NOMO-1 treated with DMSO at 0.1 percent for 48 hours (cell line): ENCODE measurements around the gene PPP1R27.
A peak's percentile ranks its signal among the peaks of the same experiment; 100 is the strongest.

Experiments used
- DNase-seq: peaks from one replicate; lab custom pipeline; 2025; ENCODE audit not compliant: unreplicated experiment; lab: John Stamatoyannopoulos, UW

The PPP1R27 gene

DNA sequence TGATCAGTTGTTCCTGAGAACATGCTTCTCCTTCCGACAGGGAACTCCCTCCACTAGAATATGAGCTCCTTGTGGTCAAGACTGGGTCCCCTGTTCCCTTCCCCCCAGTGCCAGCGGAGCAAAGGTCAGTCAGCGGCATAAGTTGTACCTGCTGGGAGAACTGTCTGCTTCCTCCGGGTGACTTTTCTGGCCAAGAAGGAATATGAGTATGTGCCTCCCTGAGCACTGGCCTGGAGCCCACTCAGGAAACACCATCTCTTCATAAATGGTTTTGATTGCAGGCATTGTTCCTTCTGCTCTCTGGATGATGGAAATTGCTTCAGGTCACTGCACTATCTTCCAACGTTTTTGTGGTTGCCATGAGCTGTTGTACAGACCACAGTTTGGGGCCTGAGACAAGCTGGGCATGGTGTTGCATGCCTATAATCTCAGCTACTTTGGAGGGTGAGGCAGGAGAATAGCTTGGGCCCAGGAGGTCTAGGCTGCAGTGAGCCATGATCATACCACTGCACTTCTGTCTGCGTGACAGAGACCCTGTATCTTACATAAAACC is 28.3 kb upstream of the PPP1R27 start:
- DNase-seq = no peak

DNA sequence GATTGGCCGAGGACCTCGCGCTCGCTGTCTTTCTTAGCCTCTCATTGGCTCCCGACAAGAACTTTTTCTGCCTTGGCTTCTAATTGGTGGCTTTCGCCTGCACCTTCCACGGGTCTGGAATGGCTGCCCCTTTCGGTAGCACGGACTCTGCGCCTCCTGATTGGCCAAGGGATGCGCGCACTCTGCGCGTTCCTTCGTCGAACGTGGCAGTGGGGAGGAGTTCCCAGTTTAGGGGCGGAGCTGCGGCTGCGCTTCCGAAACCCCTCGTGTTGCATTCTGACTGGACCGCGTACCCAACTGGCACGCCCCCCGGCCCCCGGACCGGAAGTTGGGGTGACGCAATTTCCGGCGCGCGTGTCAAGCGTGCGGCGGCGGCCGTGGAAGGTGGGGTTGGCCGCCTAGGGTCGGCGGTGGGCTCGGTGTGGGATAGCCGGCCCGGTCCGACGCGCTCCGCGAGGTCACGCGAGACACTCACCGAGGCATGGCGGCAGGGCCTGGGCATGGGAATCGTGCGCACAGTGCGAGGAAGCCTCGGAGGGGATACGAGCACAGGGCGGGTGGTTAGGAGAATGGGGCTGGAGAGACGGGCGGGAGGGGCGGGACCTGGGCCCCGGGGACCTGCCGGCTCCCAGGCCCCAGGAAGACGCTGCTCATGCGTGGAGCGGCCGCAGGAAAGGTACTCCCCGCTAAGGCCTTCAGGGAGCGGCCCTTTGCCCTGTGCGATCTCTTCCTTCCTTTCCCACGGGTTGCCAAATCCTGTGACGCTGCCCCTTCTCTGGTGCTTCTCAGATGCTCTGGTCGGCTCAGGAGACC is 26.1 kb upstream of the PPP1R27 start:
- peak; percentile 100 for DNase-seq

DNA sequence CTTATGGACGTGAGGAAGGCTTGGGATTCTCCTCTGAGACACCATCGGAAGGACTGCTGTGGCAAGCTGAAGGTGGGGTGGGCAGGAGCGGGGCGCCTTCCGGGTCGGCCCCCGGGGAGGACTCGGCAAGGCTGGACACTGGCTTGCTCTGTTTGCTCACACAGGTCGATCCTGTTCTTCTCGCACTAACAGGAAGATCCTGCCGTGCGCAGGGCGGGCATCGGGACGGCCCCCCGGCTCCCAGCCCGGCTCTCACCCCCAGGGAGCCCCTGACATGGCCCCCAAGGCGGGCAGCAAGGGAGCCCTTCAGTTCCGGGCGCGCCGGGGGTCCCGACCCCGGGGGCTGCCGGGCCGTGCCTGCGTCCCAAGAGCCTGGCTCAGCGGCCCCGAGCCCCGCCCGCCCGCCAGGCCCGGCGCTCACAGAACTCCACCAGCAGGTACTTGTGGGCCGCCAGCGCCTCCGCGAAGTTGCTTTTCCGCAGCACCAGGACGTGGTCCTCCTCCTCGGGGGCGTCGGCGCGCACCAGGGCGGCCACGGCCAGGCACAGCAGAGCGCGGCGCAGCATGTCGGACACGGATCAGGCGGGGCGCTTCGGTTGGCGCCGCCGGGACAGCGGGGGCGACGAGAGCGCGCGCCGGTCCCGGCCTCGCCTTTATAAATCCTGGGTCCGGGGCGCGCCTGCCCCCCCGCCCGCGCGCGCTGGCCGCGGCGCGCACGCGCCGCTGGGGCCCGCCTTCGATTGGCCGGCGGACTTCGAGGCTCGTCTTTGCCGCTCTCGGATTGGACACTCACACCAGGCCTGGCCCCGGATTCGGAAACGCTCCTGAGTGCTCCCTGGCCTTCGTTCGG is 25.3 kb upstream of the PPP1R27 start, which contains the start of gene P4HB:
P4HB (minus strand) TSS at position 630 of the 850 bp plus-strand sequence; CDS start at position 566, 64 bp downstream.
- no peak for DNase-seq

DNA sequence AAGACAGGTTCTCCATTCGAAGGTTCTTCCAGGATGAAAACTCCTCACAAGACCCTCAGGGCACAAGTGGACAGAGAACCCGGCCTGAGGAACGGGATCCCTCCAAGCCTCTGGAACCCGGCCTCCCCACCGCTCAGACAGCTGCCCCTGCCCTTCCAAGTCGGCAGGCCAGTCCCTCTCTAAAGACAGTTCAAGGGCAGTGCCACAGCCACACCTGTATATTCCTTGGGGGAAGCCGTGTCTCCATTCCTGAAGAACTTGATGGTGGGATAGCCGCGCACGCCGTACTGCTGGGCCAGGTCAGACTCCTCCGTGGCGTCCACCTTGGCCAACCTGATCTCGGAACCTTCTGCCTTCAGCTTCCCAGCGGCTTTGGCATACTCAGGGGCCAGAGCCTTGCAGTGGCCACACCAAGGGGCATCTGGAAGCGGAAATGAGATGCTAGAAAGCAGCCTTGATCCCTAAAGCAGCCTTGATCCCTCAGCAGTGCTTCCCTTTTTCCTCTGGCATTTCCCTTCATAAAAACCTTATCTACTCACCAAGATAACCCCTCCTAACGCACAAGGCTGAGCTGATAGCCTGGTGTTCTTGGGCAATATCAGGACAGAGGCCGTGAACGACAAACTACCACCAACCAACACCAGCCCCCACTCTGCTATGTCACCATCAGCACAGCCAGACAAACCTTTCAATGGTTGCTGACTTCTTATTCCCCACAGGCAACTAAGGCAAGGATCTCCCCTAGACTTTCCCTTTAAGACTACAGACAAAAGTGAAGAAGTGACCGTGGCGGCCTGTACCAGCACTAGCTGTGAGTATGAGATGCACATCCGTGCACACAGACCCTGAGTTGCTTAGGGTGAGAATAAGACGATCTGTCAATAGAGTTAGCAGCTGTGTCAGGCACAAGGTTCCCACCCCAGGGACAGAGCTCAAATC is 24.4 kb upstream of the PPP1R27 start:
- peak; percentile 33 for DNase-seq

DNA sequence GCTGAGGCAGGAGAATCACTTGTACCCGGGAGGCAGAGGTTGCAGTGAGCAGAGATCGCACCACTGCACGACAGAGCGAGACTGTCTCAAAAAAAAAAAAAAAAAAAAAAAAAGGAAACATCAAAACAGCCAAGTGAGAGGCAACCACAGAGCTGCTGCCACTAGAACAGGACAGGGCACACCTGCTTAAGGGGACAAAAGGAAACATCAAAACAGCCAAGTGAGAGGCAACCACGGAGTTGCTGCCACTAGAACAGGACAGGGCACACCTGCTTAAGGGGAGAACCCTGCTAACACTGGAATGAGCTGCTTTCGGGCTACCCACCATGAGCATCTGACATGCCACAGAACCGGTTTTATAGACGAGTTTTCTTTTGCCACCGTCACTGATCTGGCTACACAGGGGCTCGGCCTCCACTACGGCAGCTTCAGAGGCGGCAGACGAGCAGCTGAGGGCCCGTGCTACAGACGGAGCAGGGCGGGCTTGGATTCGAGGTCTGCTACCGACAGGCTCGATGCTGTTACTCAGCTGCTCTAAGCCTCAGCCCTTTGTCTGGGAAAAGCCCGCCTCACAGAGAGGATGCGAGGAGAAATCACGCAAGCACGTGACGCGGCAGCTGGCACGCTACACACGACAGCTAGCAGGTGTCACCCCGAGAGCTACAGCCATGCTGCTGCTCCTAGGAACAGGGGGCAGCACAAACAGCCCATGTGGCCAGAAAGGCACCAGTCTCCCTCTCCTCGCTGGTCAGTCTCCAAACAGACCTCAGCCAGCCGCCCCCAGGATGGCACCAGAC is 23.5 kb upstream of the PPP1R27 start:
- DNase-seq = no peak

DNA sequence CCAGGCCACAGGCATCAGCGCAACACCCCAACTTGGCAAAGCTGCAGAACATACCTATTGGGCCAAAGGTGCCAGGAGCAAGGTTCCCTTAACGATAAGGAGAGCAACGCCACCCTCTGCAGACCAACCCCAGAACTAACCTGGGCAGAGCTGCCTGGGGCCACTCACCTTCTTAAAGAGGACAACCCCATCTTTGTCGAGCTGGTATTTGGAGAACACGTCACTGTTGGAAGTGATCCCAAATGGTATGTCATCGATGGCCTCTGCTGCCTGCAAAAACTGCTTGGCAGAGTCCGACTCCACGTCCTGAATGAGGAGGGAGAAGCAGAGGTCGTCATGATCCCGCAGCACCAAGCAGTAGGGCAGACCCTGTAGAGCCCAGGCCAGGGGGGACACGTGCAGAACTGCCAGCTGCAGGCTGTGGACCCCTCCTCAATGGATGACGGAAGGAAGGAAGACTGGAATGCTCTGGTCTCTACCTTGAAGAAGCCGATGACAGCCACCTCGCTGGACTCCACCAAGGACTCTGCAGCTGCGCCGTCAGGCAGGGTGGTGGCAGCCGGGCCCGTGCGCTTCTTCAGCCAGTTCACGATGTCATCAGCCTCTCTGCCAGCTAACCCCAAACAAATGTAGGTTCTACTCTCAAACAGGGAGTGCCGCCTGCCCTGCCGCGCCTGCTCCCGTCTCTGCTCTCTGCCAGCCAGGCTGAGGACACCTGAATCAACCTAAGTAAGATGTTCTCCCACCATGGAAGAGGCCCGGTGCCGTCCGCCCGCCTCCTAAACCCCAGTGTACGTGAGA is 20.3 kb upstream of the PPP1R27 start:
- DNase-seq = no peak

DNA sequence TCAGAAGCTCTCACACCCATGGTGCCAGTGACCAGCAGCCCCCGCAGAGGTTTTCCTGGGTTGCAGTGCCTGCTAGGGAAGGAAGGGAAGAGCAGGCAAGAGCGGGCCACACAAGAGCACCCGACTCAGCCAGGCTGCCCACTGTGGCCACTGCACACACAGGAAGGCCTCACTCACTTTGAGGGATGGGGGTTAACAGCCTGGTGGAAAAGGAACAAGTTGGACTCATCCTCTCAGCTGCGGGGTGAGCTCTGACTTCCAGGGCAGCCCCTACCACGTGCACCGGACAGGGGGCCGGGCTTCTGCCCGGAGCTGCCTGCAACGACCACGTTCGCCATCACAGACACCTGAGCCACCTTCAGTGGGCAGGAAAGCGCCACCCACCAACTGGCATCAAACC is 17.4 kb upstream of the PPP1R27 start:
- no peak for DNase-seq

DNA sequence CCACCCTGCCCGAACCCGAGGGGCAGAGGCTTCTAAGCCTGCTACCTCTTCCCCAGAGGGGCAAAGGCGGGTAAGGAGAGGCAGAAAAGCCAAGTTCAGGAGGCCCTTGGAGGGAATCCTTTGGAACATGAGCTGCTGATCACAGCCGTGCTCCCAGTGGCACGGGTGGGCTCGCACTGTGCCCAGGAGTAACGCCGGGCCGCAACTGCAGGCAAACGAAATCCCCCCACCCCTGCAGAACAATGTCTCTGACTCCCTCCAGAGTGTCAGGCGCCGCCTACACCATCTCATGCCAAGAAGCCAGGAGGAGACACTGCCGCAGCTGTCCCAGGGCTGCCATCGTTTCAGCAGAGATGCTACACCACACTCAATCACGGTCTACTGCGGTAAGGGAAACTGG is 16.6 kb upstream of the PPP1R27 start:
- DNase-seq = no peak

DNA sequence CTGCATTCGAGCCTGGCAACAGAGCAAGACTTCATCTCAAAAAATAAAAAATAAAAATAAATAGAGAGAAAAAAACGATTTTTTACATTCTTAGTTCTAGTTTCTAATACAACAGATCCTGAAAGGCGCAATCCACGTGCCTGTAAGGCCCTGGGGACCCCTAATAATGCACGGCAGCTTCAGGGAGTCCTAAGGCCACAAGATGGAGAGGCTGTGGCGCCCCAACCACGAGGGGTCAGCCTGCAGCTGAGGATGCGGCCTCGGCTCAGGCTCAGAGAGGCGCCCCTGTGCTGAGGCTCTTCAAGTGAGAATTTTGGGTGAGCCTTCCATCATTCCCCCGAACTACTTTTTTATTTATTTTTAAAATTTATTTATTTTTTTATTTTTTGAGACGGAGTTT is 14.6 kb upstream of the PPP1R27 start:
- no peak for DNase-seq

DNA sequence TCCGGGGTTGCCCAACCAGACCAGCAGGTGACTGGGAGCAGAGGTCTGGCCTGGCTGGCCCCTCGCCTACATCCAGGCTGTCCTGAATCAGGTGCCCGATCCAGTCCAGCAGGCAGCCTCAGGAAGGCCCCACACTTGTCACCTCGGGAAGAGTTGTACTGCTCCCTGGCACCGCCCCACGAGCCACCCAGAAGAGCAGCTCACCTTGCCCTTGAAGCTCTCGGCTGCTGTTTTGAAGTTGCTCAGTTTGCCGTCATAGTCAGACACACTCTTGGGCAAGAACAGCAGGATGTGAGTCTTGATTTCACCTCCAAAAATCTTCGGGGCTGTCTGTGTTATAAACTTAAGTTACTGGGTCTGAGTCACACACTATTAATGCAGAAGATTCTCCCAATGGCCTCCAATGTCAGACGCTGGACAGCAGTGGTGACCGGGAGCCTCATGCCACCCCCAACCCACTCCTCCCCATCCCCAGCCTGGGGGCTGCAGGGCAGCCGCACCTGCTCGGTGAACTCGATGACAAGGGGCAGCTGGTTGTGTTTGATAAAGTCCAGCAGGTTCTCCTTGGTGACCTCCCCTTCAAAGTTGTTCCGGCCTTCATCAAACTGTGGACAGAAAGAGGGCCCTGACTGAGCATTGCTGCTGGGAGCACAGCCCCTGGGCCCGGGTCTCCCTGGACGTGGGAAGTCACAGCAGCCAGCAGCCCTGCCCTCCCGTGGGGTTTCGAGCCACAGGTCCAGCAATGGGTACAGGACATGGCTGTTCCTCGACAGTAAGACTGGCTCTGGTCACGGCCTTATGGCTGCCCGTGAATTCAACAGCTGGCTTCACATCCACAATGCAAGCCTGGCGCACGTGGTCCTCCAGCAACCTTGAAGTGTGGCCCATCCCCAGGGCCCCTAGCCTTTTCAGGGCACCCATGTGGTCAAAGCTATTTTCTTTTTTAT is 12.2 kb upstream of the PPP1R27 start:
- DNase-seq = no peak

DNA sequence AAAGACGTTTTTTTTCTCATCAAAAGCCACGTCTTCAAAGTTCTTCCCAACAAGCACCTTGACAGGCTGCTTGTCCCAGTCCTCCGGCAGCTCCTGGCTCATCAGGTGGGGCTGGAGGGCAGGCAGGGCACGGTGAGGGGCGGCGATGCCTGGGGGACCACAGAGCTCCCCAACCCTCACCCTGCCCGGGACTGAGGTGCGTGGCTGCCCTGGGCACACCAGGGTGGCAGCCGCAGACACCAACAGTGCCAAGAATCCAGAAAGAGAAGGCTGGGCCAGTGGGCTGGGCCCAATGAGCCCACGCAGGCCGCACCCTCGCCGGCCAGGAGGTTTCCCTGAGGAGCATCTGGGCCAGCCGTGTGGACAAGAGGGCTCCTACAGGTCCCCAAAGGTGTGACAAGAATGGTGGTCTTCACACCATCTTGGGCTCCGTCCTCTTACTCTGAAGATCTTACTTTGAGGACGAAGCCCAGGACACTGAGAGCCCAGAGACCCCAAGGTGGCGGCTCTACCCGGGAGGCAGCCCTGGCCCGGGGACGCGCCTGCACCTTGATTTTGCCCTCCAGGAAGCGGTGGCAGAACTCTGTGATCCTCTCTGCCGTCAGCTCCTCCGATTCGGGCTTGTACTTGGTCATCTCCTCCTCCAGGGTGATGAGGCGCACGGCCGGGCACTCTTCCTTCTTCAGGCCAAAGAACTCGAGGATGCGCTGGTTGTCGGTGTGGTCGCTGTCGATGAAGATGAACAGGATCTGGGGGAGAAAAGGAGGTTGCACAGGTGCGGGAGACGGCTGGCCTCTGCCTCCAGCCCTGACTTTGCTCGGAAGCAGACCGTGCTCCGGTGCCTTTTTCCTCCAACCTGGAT is 11.3 kb upstream of the PPP1R27 start:
- DNase-seq = no peak

DNA sequence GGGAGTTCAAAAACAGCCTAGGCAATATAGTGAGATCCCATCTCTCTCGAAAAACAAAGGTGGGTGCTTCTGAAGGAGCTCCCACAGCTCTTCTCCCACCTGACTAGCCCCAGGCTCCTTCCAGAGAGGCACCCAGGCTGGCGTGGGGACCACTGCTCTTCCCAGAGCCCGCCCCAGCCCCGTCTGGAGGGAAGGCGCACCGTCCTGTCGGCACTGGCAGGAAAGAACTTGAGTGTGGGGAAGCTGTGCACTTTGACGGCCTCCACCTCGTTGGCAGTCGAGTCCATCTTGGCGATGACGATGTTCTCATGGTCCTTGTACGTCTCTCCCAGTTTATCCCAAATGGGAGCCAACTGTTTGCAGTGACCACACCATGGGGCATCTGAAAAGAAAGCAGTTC is 10.5 kb upstream of the PPP1R27 start:
- no peak for DNase-seq

DNA sequence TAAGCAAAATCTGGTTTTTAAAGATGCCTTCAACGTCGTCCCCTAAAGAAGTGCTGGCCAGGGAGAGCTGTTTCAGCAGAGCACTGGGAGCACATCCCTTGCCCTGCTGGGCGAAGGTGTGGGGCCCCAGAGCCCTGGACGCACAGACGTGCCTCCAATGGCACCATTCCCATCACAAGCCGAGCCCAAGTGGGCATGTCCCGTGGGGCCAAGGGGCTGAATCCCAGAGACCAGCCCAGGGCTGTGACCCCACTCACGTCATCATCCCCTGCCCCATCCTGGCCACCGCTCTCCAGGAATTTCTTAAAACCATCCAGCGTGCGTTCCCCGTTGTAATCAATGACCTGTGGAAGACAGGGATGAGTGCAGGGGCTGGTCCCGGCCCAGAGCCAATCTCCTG is 10.0 kb upstream of the PPP1R27 start:
- DNase-seq = no peak

DNA sequence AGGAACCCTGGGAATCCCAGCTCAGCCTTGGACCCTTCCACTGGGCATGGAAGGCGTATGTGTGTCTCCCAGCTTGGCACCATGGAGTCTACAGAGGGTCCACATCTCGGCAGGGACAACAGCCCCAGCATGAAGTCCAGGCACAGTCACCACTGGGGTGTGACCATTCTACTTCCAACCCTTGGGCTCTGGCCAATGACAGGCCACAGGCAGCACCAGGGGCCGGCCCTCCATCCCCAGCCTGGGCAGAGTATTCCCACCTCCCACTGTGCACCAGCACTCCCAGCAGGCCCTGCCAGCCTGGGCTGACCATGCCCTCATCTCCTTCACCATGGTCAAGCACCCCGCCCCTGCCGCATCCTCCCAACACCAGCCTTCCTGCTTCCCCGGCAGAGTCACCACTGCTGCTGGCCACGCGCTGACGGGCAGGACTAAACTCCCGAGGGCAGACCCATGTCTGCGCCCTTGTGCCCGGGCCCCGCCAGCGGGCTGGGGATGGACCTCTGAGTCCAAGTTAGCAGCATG is 9.5 kb upstream of the PPP1R27 start:
- DNase-seq = no peak

DNA sequence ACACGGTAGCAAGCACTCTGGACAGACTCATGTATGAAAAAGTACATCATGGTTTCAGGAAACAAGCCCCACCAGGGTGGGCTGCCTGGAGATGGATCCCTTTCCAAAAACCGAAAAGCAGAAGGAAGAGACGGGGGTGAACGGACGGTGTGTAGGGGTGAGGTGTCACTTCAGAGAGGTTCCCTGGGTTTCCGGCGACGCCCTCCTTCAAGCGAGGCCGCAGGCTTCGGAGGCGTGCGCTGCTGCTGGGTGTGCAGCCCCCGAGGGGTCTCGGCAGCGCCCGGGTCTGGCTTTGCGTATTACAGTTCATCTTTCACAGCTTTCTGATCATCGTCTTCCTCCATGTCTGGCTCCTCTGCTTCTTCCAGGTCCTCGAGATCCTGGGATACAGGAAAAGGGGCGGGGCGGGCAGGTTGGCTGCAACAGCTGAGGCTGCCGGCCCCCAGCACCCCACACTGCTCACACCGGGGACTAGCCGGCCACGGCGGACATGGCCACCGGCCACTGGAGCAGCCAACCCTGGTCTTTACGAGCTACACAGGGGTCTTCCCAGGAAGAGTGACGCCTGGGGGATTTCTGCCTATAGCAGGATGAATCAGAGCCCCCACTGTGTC is 9.0 kb upstream of the PPP1R27 start:
- no peak for DNase-seq

DNA sequence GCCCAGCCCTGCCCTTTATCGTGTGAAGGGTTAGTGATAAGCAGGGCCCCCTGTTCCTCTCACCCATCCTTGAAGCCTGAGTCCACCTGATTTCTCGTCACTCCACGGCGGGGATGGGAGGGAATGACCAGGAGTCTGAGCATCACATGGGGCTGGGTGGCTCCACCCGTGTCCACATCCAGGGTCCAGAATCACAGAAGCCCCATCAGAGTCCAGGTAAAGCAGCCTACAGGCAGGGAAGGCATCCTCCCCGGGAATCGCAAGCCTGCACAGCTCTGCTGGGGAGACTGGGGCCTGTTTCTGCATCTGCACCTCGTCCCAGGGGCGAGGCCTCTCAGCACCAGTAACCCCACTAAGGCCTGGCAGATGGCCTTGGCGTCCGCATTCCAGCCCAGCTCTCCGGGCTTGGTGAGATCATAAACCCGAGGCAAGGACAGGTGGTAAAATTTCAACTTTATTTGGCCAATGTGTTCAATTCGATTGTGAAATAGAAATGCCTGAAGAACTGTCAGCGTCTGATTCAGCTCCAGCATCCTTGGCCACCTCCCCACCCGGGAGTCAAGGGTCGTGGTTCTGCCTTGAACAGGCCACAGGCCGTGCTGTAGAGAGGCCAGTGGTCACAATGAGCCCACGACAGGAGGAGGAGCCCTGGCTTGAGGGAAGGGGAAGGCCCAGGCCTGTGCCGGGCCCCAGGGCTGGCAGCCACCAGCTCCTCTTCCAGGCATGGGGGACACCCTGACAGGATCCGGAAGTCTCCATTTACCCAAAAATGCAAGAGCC is 8.1 kb upstream of the PPP1R27 start:
- no peak for DNase-seq
